ENCODE results near the gene LMO1. TPM values are rescaled to one million over a fixed set of nuclear protein-coding genes. Genes with fewer than 3 reads are reported as not detected.

Gene LMO1
- not detected for total RNA-seq

GRCh38 chr11:8263769-8264410 is at the start of gene LMO1:
LMO1 (minus strand) TSS chr11:8263878; CDS start chr11:8263362, 516 bp downstream.
- Histone ChIP-seq H3K9me3 (no peaks in the 10 kb centered on the region), H3K27ac (no peak within 1 kb of the TSS), H3K36me3 (no peaks in the 10 kb centered on the region), H3K4me1 (peaks cover 0 to 29% (median 14%) of the 10 kb centered on the region in 4 donors), H3K4me3 (peak within 1 kb of the TSS; percentile 35 to 50 (median 44)), H3K27me3 (peaks cover 0 to 65% of the 10 kb centered on the region in 2 donors)
- 4 to 5% methylated on average over 22 of the region's 22 CpGs for WGBS, 2 donors
- no peak for TF ChIP-seq POLR2A (IDR thresholded peaks at IDR 0.05)
- TF ChIP-seq EP300 (IDR thresholded peaks at IDR 0.05) = no peak
- peak; percentile 64 to 84 (median 76) for TF ChIP-seq CTCF (IDR thresholded peaks at IDR 0.05)
- peak; percentile 49 to 73 for DNase-seq (ENCODE audit: low spot score in 2 of 2)

GRCh38 chr11:8312986-8313385 is 49.3 kb upstream of the LMO1 start:
- no peak for TF ChIP-seq POLR2A (IDR thresholded peaks at IDR 0.05)
- no peak for TF ChIP-seq CTCF (IDR thresholded peaks at IDR 0.05)
- no peak for TF ChIP-seq EP300 (IDR thresholded peaks at IDR 0.05)
- H3K4me3 ChIP-seq = no peak overlapping the region
- no peaks in the 10 kb centered on the region for H3K36me3 ChIP-seq
- no peaks in the 10 kb centered on the region for H3K27me3 ChIP-seq
- H3K9me3 ChIP-seq = no peaks in the 10 kb centered on the region
- no peak overlapping the region for H3K27ac ChIP-seq
- DNase-seq (ENCODE audit: low spot score in 2 of 2) = no peak
- no peaks in the 10 kb centered on the region for H3K4me1 ChIP-seq
- WGBS, 2 donors = 53 to 60% methylated on average over 10 of the region's 10 CpGs

GRCh38 chr11:8311366-8311765 is 47.7 kb upstream of the LMO1 start:
- no peak for DNase-seq (ENCODE audit: low spot score in 2 of 2)
- TF ChIP-seq POLR2A (IDR thresholded peaks at IDR 0.05) = no peak
- H3K27me3 ChIP-seq = no peaks in the 10 kb centered on the region
- H3K4me1 ChIP-seq = no peaks in the 10 kb centered on the region
- H3K27ac ChIP-seq = no peak overlapping the region
- no peaks in the 10 kb centered on the region for H3K36me3 ChIP-seq
- no peak overlapping the region for H3K4me3 ChIP-seq
- no peaks in the 10 kb centered on the region for H3K9me3 ChIP-seq
- WGBS, 2 donors = 65 to 70% methylated on average over 10 of the region's 10 CpGs

- Histone ChIP-seq H3K36me3 (no peaks in the 10 kb centered on the region), H3K27me3 (no peaks in the 10 kb centered on the region), H3K27ac (no peak overlapping the region), H3K4me1 (no peaks in the 10 kb centered on the region), H3K4me3 (no peak overlapping the region), H3K9me3 (no peaks in the 10 kb centered on the region)
- TF ChIP-seq EP300 (IDR thresholded peaks at IDR 0.05) (no peak), POLR2A (IDR thresholded peaks at IDR 0.05) (no peak), CTCF (IDR thresholded peaks at IDR 0.05) (no peak)
- 85% methylated on average over 8 to 10 of the region's 11 CpGs for whole genome bisulfite sequencing, 2 donors
- no peak for DNase-seq (ENCODE audit: low spot score in 2 of 2)
Measured at GRCh38 chr11:8310743-8311298, 47.1 kb upstream of the LMO1 start.

- H3K4me1 ChIP-seq = no peaks in the 10 kb centered on the region
- H3K36me3 ChIP-seq = no peaks in the 10 kb centered on the region
- no peaks in the 10 kb centered on the region for H3K27me3 ChIP-seq
- no peak for TF ChIP-seq CTCF (IDR thresholded peaks at IDR 0.05)
- WGBS, 2 donors = 43 to 61% methylated on average over 3 of the region's 3 CpGs
- peaks cover 0 to 8% (median 0%) of the 10 kb centered on the region in 4 donors for H3K9me3 ChIP-seq
- no peak overlapping the region for H3K4me3 ChIP-seq
- H3K27ac ChIP-seq = no peak overlapping the region
- no peak for DNase-seq (ENCODE audit: low spot score in 2 of 2)
Measured at GRCh38 chr11:8309862-8310261, 46.2 kb upstream of the LMO1 start.
